ENCODE data around the gene GPHB5.

The GPHB5 gene

GRCh38 chr14:63344336-63344735 is 25.6 kb upstream of the GPHB5 start:
- Mint-ChIP-seq H3K27ac (no peak overlapping the region), H3K9me3 (peaks cover 5% of the 10 kb centered on the region), H3K36me3 (ENCODE audit: low read depth) (no peaks in the 10 kb centered on the region), H3K4me3 (no peak overlapping the region), H3K4me1 (peaks cover 25% of the 10 kb centered on the region), H3K27me3 (ENCODE audit: low read depth, poor library complexity) (peaks cover 17% of the 10 kb centered on the region)
- TF ChIP-seq, protein P1, sequence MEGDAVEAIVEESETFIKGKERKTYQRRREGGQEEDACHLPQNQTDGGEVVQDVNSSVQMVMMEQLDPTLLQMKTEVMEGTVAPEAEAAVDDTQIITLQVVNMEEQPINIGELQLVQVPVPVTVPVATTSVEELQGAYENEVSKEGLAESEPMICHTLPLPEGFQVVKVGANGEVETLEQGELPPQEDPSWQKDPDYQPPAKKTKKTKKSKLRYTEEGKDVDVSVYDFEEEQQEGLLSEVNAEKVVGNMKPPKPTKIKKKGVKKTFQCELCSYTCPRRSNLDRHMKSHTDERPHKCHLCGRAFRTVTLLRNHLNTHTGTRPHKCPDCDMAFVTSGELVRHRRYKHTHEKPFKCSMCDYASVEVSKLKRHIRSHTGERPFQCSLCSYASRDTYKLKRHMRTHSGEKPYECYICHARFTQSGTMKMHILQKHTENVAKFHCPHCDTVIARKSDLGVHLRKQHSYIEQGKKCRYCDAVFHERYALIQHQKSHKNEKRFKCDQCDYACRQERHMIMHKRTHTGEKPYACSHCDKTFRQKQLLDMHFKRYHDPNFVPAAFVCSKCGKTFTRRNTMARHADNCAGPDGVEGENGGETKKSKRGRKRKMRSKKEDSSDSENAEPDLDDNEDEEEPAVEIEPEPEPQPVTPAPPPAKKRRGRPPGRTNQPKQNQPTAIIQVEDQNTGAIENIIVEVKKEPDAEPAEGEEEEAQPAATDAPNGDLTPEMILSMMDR (IDR thresholded peaks at IDR 0.05): no peak
- no peak for DNase-seq

DNA sequence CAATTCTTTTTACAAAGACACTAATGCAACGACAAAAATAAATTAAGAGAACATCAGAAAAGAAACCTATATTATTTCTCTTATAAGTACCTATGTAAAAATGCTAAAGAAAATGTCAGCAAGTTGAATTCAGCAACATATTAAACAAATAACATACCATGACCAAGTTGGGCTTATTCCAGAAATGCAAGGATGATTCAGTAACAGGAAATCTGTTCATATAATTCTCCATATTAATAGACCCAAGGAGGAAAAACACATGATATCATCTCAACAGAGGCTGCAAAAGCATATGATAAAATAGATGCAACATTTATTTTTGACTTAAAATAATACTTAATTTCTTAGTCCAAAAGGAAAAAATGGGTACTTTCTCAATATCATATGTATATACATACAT is 25.1 kb upstream of the GPHB5 start:
- TF ChIP-seq, protein P1 (IDR thresholded peaks at IDR 0.05): no peak
- no peaks in the 10 kb centered on the region for H3K36me3 Mint-ChIP-seq (ENCODE audit: low read depth)
- peaks cover 7% of the 10 kb centered on the region for H3K9me3 Mint-ChIP-seq
- peaks cover 25% of the 10 kb centered on the region for H3K4me1 Mint-ChIP-seq
- H3K4me3 Mint-ChIP-seq: no peak overlapping the region
- H3K27me3 Mint-ChIP-seq (ENCODE audit: low read depth, poor library complexity): peaks cover 19% of the 10 kb centered on the region
- H3K27ac Mint-ChIP-seq: no peak overlapping the region
- no peak for DNase-seq

- H3K36me3 Mint-ChIP-seq (ENCODE audit: low read depth): no peaks in the 10 kb centered on the region
- peaks cover 17% of the 10 kb centered on the region for H3K27me3 Mint-ChIP-seq (ENCODE audit: low read depth, poor library complexity)
- peaks cover 25% of the 10 kb centered on the region for H3K4me1 Mint-ChIP-seq
- H3K4me3 Mint-ChIP-seq: no peak overlapping the region
- TF ChIP-seq, protein P1 (IDR thresholded peaks at IDR 0.05): no peak
- peak overlapping the region; percentile 75 for H3K27ac Mint-ChIP-seq
- H3K9me3 Mint-ChIP-seq: peaks cover 13% of the 10 kb centered on the region
- no peak for DNase-seq
Observed at GRCh38 chr14:63342371-63342770, 23.6 kb upstream of the GPHB5 start.

- TF ChIP-seq, protein P1 (IDR thresholded peaks at IDR 0.05): no peak
- Mint-ChIP-seq H3K36me3 (ENCODE audit: low read depth) (no peaks in the 10 kb centered on the region), H3K4me1 (no peaks in the 10 kb centered on the region)
Observed at GRCh38 chr14:63328787-63329737, 10.3 kb upstream of the GPHB5 start.

DNA sequence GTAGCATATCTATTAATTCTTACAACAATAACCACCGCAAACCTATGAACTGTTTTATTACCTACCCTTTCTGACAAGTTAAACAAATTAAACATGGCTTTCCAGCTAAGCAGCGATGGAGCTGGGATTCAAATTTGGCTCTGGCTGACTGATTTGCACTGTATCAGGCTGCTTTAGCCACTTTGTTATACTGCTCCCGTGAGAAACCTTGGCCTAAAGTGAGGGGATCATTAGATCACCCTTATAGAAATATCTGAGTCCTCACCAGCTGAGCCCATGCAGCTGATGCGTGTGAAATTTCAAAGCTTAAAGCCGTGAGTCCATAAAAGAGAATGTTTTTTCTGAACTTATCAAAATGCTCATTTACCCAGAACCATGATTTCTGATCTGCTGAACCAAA is 8.1 kb upstream of the GPHB5 start:
- Mint-ChIP-seq H3K36me3 (ENCODE audit: low read depth) (no peaks in the 10 kb centered on the region), H3K27ac (no peak overlapping the region), H3K9me3 (peaks cover 10% of the 10 kb centered on the region), H3K4me3 (no peak overlapping the region), H3K27me3 (ENCODE audit: low read depth, poor library complexity) (peaks cover 3% of the 10 kb centered on the region), H3K4me1 (no peaks in the 10 kb centered on the region)
- TF ChIP-seq, protein P1 (IDR thresholded peaks at IDR 0.05): no peak
- no peak for DNase-seq

More at GRCh38 chr14:63328787-63329737, 10.3 kb upstream of the GPHB5 start:
- H3K27me3 Mint-ChIP-seq (ENCODE audit: low read depth, poor library complexity): peaks cover 9% of the 10 kb centered on the region
- H3K27ac Mint-ChIP-seq: no peak overlapping the region
- H3K9me3 Mint-ChIP-seq: peaks cover 11% of the 10 kb centered on the region
- no peak for DNase-seq
- no peak overlapping the region for H3K4me3 Mint-ChIP-seq
